AG04449 (cell line): ENCODE measurements around the gene WDFY1.
A peak's percentile ranks its signal among the peaks of the same experiment; 100 is the strongest.

Experiments used
- CTCF ChIA-PET: fragments of 350-600 bp; formaldehyde crosslinking; extraction: SDS; loops from one replicate; lab custom pipeline; 2021; ENCODE audit warnings: antibody characterized with exemption; lab: Yijun Ruan, JAX
- POLR2A ChIA-PET: fragments of 400-600, 350-600 bp; formaldehyde crosslinking; extraction: SDS; loops from one replicate; lab custom pipeline; 2020; ENCODE audit warnings: antibody characterized with exemption, inconsistent platforms; lab: Yijun Ruan, JAX
- DNase-seq: peaks from one replicate; pipeline ENCODE4 v3.0.0-alpha.2; 2010; ENCODE audit warnings: low read depth, low spot score
- H3K4me3 ChIP-seq: 2 replicates; pipeline ENCODE4 v1.5.1; 2011; ENCODE audit warnings: low read depth, mild to moderate bottlenecking, control low read depth, low read length
- TF ChIP-seq, protein P1 (sequence below): IDR thresholded peaks from one replicate; pipeline ENCODE4 v1.5.1; 2011; ENCODE audit warnings: mild to moderate bottlenecking, moderate library complexity, low read length, control low read depth, inconsistent platforms; ENCODE audit not compliant: insufficient read depth; ENCODE audit errors: missing control alignments

WDFY1 gene

DNA sequence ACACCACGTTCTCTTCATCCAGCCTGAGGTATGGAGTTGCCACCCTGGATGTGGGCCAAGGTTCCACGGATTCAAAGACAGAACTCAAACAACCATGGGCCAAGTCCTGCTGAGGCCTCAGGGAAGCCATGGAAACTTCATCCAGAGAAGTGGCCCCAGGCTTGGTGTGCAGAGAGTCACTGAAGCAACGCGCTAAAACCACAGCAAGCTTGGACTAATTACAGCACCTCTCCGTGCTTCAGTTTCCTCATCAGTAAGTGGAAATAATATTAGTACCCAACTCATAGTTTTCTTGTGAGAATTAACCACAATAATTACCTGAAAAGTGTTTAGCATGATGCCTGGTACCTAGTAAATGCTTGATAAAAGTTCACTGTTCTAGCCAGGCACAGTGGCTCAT is 88.6 kb downstream of the WDFY1 start:
- ChIA-PET CTCF (interaction anchor here (1.0 kb wide), 1 partner anchor 11 kb away, joined by 3 read pairs; no protein-coding TSS in a partner anchor), POLR2A (no interaction called here)
- TF ChIP-seq, protein P1, sequence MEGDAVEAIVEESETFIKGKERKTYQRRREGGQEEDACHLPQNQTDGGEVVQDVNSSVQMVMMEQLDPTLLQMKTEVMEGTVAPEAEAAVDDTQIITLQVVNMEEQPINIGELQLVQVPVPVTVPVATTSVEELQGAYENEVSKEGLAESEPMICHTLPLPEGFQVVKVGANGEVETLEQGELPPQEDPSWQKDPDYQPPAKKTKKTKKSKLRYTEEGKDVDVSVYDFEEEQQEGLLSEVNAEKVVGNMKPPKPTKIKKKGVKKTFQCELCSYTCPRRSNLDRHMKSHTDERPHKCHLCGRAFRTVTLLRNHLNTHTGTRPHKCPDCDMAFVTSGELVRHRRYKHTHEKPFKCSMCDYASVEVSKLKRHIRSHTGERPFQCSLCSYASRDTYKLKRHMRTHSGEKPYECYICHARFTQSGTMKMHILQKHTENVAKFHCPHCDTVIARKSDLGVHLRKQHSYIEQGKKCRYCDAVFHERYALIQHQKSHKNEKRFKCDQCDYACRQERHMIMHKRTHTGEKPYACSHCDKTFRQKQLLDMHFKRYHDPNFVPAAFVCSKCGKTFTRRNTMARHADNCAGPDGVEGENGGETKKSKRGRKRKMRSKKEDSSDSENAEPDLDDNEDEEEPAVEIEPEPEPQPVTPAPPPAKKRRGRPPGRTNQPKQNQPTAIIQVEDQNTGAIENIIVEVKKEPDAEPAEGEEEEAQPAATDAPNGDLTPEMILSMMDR, result no peak
- H3K4me3 ChIP-seq, result no peak overlapping the region
- DNase-seq, result no peak

DNA sequence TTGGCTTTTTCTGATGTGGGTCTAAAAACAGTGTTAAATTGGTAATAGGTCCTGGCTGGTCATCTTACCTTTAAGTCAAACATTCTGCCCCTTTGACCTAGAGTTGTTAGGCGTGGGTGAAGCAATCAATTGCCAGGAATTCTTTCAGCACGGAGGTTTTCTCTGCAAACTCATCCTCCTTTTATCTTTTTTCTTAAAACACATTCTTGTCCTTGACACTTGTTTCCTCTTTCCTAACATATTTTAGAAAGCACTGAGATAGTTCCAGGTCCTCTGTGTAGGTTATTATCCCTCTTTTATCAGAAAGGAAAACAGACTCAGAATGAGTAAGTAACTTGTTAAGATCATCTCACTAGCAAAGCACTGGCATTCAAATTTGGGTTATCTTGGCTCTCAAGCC is 89.1 kb downstream of the WDFY1 start:
- POLR2A ChIA-PET, result no interaction called here
- H3K4me3 ChIP-seq, result no peak overlapping the region
- TF ChIP-seq, protein P1, result no peak
- DNase-seq, result no peak
- CTCF ChIA-PET, result interaction anchor here (1.0 kb wide), 1 partner anchor 10 kb away, joined by 3 read pairs; no protein-coding TSS in a partner anchor

- POLR2A ChIA-PET, result no interaction called here
- CTCF ChIA-PET, result no interaction called here
- TF ChIP-seq, protein P1, result no peak
- peak; percentile 16 for DNase-seq
- H3K4me3 ChIP-seq, result no peak overlapping the region
These were observed 89.7 kb downstream of the WDFY1 start for GRCh38 chr2:223855426-223855825.

GRCh38 chr2:223854741-223855140 is 90.4 kb downstream of the WDFY1 start:
- TF ChIP-seq, protein P1, result no peak
- POLR2A ChIA-PET, result no interaction called here
- CTCF ChIA-PET, result no interaction called here
- H3K4me3 ChIP-seq, result no peak overlapping the region
- no peak for DNase-seq

- CTCF ChIA-PET, result no interaction called here
- POLR2A ChIA-PET, result interaction anchor here (1.0 kb wide), 1 partner anchor 30 kb away, joined by 3 read pairs; no protein-coding TSS in a partner anchor
- peak; percentile 19 for DNase-seq
- H3K4me3 ChIP-seq, result no peak overlapping the region
- TF ChIP-seq, protein P1, result no peak
These were observed 91.7 kb downstream of the WDFY1 start for GRCh38 chr2:223853425-223853837.

GRCh38 chr2:223852281-223852795 is 92.8 kb downstream of the WDFY1 start:
- ChIA-PET POLR2A (no interaction called here), CTCF (no interaction called here)
- TF ChIP-seq, protein P1, result no peak
- H3K4me3 ChIP-seq, result no peak overlapping the region
- DNase-seq, result no peak
